Cerebellar nuclear complex (tissue), 1 donor: ENCODE data around the gene CDK5R1.
A peak's percentile ranks its signal among the peaks of the same experiment; 100 is the strongest.

ENCODE experiments used
- DNase-seq, 2 experiments: peaks; one replicate each; lab custom pipeline; 2025; lab: John Stamatoyannopoulos, UW

The CDK5R1 gene

GRCh38 chr17:32471652-32472051 lies 15.1 kb upstream of the CDK5R1 start:
- no peak for DNase-seq

GRCh38 chr17:32475258-32475657 lies 11.5 kb upstream of the CDK5R1 start:
- DNase-seq: no peak

- no peak for DNase-seq
Observed at GRCh38 chr17:32477220-32477619, 9.6 kb upstream of the CDK5R1 start.

GRCh38 chr17:32479074-32479617 lies 7.6 kb upstream of the CDK5R1 start:
- DNase-seq: no peak

GRCh38 chr17:32481193-32481592 lies 5.6 kb upstream of the CDK5R1 start:
- DNase-seq: no peak

GRCh38 chr17:32482568-32483320 lies 4.0 kb upstream of the CDK5R1 start:
- no peak for DNase-seq

- peak; percentile 15 to 91 for DNase-seq
Observed at GRCh38 chr17:32483451-32484019, 3.3 kb upstream of the CDK5R1 start.

GRCh38 chr17:32484041-32484461 lies 2.7 kb upstream of the CDK5R1 start:
- DNase-seq: no peak

GRCh38 chr17:32484628-32485027 lies 2.2 kb upstream of the CDK5R1 start:
- no peak for DNase-seq

GRCh38 chr17:32485261-32486110 lies 1.3 kb upstream of the CDK5R1 start:
- DNase-seq: no peak

GRCh38 chr17:32486111-32486700 lies 587 bp upstream of the CDK5R1 start:
- peak in 1 of 2 experiments; percentile 32 for DNase-seq

GRCh38 chr17:32487473-32488176 lies 832 bp downstream of the CDK5R1 start:
- DNase-seq: no peak

GRCh38 chr17:32488177-32488542 lies 1.4 kb downstream of the CDK5R1 start:
- DNase-seq: no peak

GRCh38 chr17:32488604-32489180 lies 1.9 kb downstream of the CDK5R1 start:
- DNase-seq: no peak

- no peak for DNase-seq
Observed at GRCh38 chr17:32489320-32490100, 2.7 kb downstream of the CDK5R1 start.

- DNase-seq: no peak
Observed at GRCh38 chr17:32490101-32490482, 3.3 kb downstream of the CDK5R1 start.

- DNase-seq: no peak
Observed at GRCh38 chr17:32491371-32492263, 4.8 kb downstream of the CDK5R1 start.

GRCh38 chr17:32492264-32492589 lies 5.4 kb downstream of the CDK5R1 start:
- no peak for DNase-seq

- DNase-seq: no peak
Observed at GRCh38 chr17:32492648-32493289, 6.0 kb downstream of the CDK5R1 start.
